Measurements from ENCODE around the gene LYST.

Gene LYST

GRCh38 chr1:235883261-235883927 is 16.7 kb upstream of the LYST start:
- no peak for DNase-seq

DNA sequence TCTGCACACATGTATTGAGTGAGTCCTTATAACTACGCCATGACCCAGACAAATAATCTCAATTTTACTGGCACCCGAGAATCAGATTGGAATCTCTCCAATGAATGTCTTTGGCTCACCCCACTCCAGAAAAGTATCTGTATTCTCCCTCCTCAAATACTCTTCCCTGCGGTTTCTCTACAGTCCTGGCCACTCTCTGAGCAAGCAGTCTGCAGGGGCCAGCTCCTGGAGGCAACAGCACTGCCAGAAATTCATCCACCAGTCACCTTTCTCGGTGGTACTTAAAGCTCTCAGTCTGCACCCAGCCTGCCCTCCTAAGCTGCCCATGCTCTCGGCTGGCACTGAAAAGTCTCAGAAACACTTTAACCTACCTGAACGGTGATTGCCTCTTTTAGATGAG is 16.1 kb upstream of the LYST start:
- DNase-seq: no peak

DNA sequence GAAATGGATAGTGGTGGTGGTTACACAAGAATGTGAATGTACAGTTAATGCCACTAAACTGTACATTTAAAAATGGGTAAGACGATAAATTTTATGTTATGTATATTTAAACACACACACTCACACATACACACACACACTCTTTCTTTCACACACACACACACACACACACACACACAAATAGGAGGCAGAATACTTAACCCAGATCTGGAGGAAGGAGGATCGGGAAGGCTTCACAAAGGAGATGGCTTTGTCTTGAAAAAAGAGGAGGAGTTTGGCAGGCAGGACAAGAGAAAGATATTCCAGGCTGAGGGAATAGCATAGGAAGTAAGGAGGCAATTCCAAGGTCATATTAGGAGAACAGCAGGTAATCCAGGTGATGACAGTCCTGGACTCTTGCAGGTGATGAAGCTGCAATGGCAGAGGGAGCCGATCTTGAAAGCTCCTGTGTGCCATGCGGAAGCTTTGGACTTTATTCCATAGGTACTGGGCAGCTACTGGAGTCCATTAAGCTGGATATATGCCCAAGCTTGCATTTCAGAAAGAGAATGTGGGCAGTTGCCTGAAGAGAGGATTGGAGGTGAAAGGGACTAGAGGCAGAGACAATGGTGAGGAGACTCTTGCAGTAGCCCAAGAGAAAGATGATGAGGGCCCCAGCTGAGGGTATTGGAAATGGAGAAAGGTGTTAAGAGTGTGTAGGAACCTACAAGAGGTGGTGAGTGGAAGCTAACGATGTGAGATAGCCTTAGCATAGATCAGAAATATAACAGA is 15.4 kb upstream of the LYST start:
- DNase-seq: no peak

DNA sequence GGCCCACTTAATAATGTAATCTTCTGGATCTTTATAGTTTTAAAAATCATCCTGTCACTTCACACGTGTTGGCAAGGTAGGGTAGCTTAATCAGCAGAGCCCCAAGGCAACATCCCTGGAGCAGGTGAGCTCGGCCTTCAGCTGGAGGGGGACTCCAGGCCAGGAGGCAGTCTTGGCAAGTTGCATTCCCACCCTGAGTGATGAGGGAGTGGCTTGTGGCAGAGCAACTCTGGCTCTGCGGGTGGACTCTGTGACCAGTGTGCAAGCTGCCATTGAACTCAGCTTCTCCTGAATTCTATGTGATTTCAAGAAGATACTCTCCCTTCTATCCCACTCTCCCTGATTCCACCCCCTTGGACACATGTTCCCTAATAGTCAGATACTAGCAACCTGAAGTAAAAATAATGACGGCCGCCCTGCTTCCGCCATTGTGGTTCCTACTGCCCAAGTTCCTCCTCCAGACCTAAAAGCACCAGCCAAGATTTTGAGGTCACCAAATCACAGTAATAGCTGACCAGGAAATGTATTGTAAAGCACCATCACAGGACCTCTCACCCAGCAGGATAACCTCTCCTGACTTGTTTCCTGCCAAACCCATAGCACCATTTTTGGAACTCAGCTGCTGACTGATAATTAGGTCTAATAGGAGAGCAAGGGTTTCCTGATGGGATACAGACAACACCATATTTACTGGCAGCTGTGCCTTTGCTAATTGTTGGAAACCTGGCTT is 11.5 kb upstream of the LYST start:
- DNase-seq: no peak

DNA sequence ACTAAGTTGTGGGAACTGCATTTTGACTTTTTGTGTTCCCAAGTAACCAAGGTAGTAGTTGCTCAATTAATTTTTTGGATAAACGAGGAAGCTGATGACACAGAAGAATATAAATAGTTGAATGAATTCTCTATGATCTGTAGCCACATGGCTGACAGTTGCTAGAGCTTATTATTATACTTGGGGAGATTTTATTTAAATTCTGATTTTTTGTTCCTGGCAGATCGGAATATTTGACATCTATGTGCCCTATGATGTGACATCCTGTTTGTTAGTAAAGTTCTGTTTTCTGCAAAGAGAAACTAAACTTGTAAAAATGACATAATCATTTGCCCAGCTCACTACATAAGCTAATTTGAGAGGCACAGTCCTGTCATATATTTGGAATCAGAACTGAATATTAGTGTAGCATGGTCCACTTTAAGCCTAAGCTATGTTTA is 9.7 kb upstream of the LYST start:
- DNase-seq: peak in 1 of 2 experiments; percentile 16

DNA sequence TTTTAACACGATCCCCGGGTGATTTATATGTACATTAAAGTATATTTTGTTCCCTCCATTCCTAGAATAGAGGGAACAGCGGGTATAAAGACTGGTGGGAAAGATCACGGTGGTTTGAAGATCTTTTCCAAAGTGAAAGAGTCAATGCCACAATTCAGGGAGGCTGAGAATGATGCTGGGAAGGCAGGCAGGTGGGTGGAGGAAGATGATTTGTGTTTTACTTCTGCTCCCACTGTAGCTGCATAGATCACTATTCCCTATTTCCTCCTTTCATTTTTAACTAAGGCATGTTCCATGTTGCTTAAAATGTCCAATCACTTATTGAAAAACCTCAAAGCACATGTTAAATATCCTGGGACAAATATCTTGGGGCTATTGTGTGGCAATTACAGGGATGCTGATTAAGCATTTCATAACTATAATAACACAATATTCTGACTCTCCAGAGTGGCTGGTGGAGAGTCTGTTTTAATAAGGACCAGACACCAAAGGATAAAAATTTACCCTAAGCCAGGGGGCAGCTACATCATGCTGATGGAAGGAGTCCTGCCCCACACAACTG is 8.4 kb upstream of the LYST start:
- DNase-seq: no peak

- DNase-seq: no peak
Observed at GRCh38 chr1:235874261-235874660, 7.6 kb upstream of the LYST start.

- DNase-seq: no peak
Observed at GRCh38 chr1:235873571-235873970, 6.9 kb upstream of the LYST start.

DNA sequence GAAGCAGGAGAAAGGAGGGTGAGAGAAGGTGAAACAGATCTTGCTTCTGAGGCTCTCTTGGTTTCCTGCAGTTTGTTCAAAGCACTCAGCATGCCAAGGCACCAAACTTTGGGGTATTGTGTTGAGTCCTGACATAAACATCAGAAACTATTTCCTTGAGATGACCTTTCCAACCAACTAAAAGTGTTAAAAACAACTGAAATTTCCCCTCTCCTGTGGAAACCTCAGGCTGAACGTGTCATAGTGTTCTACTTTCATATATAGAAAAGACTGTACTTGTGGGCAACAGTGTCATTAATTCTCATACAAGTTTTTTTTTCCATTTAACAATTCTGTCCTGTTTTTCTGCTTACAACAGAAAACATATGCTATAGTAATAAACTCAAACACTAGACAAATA is 6.3 kb upstream of the LYST start:
- DNase-seq: no peak

- no peak for DNase-seq
Observed at GRCh38 chr1:235872270-235872669, 5.6 kb upstream of the LYST start.

DNA sequence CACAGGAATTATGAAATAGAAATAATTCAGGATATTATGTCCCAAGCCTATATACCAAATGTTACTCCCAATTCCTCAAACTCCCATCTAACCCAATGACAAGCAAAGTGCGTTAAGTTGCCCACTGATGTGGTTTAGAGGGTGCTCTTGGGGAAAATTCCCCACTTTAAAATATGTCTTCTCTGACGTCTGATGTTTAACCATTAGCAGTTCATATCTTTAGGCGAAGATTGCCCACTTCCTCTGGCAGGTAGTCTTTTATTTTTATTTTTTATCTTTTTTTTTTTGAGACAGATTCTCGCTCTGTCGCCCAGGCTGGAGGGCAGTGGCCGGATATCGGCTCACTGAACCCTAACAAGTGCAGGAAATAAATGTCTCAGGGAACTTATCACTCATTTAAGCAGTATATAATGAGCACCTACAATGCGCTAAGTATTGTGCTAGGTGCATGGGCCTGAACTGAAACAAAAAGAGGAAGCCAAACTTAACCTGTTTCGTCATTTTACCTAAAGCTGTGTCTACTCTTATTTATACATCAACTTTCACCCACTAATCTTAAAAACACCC is 1.3 kb upstream of the LYST start:
- peak; percentile 42 to 51 for DNase-seq

DNA sequence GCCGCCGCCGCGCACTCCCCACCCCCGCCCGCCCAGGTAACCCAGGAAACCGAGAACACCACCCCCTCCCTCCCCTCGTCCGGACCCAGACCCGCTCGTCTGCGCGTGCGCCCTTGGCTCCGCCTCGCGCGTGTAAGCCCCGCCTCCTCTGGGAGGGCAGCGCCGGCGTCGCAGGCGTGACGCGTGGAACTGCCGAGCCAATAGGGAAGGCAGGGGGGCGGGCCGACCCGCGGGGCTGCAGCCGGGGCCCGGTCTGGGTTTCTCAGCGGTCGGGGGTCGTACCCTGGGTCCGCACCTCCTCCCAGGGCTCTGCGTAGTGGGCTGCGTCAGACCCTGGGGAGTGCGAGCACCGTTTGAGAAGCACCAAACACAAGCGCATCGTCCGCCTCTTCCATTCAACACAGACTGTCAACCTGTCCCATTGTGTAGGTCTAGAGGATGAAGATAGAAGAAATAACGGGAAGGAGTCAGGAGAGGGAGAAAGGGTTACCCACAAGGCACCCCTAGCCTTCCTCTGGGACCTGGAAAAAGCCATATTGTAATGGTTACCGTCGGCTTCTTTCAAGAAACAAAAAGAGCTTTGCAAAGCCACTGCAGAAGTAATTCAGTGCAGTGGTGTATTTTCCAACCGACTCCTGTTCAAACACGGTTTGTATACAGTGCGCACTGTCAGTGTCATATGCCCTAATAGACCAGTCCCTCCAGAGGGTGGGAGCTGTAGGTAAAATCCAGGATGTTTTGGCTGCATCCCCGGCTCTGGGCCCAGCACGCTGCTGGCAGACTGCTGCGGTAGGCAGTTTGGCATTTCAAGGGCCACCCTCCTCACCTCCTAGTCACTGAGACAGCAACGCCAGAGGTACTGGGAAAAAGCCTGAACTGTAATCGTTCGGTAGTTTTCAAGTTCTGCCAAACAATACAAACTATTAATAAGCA is 473 bp upstream of the LYST start:
- DNase-seq: peak; percentile 86 to 88

DNA sequence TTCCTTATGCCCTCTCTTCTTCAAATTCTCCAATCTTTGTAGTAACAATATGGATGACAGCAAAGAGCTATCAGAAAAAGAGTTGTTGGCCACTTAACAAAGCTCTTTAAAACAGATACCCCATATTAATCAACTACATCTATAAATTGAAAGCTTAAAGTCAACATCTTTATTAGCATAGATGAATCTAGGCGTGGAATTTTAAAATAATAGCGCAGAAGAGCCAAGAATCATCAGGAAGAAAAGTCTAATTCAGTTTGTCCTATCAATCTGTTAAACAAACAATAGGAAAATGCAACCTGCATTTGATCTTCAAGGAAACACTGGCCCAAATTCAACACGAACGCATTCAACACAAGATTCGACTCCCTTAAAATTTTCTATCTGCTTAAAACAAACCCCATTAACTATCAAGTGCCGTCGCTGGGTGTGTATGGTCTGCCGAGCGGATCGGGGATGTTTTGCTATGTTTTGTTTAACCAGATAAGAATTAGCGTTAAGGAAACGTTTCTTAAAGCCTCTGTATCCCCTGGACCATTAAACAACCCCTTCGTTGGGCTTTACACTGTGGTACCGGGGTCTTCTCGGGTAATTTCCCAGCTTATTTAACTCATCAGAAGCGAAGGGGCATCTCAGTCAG is 1.0 kb downstream of the LYST start:
- DNase-seq: no peak

DNA sequence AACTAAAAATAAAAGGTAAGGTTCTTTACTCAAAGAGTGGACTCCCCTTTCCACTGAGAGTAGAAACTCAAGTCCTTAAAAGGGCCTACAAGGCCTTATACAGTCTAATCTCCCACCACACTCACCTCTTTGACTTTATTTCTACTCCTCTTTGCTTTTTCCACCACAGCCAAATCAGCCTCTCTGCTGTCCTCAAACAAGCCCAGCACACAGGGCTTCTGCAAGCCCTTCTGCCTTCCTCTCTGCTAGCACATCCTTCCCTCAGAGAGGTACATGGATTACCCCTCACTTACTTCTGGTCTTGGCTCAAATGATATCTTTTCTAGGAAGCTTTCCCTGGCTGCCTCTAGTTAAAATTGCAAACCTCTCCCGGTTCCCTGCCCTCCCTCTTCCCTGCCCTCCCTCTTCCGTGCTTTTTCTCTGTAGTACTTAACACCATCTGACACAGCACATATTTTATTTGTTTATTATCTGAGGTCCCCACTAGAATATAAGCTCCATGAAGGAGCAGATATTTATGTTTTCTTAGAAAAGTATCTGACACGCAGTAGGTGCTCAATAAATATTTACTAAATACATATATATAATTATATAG is 1.7 kb downstream of the LYST start:
- peak in 1 of 2 experiments; percentile 27 for DNase-seq

GRCh38 chr1:235864469-235864868 is 2.2 kb downstream of the LYST start:
- no peak for DNase-seq

GRCh38 chr1:235863699-235864093 is 3.0 kb downstream of the LYST start:
- DNase-seq: no peak

DNA sequence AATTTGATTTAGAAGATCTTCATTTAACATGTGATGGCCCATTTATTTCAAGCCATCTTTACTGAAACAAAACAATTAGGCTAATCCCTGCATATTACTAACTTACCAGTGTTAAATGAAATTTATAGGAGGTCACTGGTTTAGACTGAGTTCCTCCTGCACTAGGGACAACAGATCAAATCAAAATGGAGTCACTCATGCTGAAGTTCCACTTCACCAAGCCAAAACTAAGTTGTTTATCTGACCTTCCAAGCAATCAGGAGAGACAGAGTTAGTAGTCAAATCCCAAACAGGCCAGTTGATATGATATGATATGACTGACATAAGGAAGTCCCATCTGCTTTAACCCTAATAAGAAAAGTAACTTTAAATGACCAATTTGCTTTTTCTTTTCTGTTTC is 4.8 kb downstream of the LYST start:
- no peak for DNase-seq

DNA sequence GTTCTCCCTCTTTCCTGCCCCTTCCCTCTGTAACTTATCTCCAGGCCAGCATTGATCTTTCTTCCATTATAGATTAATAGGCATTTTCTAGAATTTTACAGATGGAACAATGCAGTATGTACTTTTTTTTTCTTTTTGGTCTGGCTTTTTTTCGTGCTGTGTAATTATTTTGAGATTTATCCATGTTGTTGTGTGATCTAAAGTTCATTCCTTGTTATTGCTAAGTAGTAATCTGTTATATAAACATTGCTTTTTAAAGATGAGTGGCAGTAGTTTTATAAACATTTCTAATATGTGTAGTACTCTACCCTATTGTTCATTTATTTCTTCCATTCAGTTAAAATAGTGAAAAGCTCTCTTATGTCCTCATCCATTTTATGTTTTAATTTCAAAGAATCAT is 5.9 kb downstream of the LYST start:
- DNase-seq: no peak

DNA sequence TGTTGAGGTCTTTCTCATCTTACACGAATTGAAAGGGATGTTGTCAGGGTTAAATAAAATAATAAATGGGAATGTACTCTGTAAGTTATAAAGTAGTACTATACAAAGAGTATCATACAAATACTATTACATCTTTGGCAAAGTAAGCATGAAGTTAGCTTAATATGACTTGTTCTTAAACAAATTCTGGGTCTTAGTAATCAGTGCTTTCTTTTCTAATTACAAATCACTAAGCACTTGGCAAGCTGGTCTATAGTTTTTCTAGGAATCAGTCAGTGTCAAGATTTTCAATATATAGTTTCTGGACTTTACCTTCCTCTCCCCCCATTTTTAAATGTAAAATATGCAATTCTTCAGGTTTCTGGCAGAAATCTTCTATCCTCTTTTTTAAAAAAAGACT is 6.9 kb downstream of the LYST start:
- DNase-seq: no peak

- DNase-seq: no peak
Observed at GRCh38 chr1:235858766-235859165, 7.9 kb downstream of the LYST start.

DNA sequence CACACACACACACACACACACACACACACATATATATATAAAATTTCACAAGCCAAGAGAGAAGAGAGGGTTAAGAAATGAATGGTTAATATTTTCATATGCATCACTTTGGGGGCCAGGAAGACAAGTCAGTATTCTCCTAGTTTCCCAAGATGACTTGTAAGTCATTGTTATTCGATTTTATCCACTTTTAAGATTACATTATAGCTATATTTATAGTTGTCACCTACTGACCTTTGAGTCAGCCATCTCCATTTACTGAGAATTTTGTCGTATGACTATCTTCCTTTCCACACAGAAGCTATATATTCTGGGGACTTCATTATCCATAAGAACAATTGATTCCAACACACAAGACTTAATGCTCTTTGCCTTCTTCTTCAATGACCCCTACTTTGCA is 8.9 kb downstream of the LYST start:
- no peak for DNase-seq

Measured in AML-193 (cell line).